ENCODE data around the gene ABCD3.

GRCh38 chr1:94422115-94422820 lies 4.1 kb downstream of the ABCD3 start:
- TF ChIP-seq EZH2 (IDR thresholded peaks at IDR 0.05; ENCODE audit: insufficient read depth, poor library complexity, severe bottlenecking), result no peak
- no peak for TF ChIP-seq EZH2phosphoT487 (IDR thresholded peaks at IDR 0.05; ENCODE audit: insufficient read depth, low read depth)

Data from GM23248 (cell line).